ENCODE data around the gene LCT.

GRCh38 chr2:135818937-135819610, 17.9 kb downstream of the LCT start:
- TF ChIP-seq CTCF (IDR thresholded peaks at IDR 0.05): peak in 1 of 4 donors; percentile 3
- TF ChIP-seq POLR2A (IDR thresholded peaks at IDR 0.05): no peak
